HEK293T (cell line): Measurements from ENCODE around the gene CDK5RAP3.
A peak's percentile ranks its signal among the peaks of the same experiment; 100 is the strongest.
"Not testable (repeated sequence)": the region's sequence is repeated elsewhere in the genome, so short reads cannot be mapped to it uniquely, and the experiment has no call there.

Experiments
- CTCF ChIA-PET: fragments of 350-600 bp; formaldehyde crosslinking; extraction: SDS; loops from one replicate; lab custom pipeline; 2021; ENCODE audit warnings: antibody characterized with exemption, inconsistent platforms; lab: Yijun Ruan, JAX
- POLR2A ChIA-PET: fragments of 350-600 bp; formaldehyde crosslinking; extraction: SDS; loops from one replicate; lab custom pipeline; 2020; ENCODE audit warnings: antibody characterized with exemption, inconsistent platforms; lab: Yijun Ruan, JAX
- DNase-seq: peaks from one replicate; pipeline ENCODE4 v3.0.0; 2012; ENCODE audit warnings: mixed read lengths; ENCODE audit errors: extremely low spot score
- ARNT ChIP-seq: fragments of 450-650 bp; IDR thresholded peaks from 2 replicates; pipeline ENCODE4 v1.6.1; 2017; ENCODE audit warnings: mild to moderate bottlenecking
- BHLHE40 ChIP-seq: fragments of 450-650 bp; IDR thresholded peaks from 2 replicates; pipeline ENCODE4 v1.6.1; 2016; ENCODE audit warnings: mild to moderate bottlenecking, moderate library complexity, borderline replicate concordance
- CTBP1 ChIP-seq: fragments of 450-650 bp; IDR thresholded peaks from 2 replicates; pipeline ENCODE4 v1.6.1; 2016; ENCODE audit warnings: borderline replicate concordance
- ELF4 ChIP-seq: fragments of 450-650 bp; IDR thresholded peaks from 2 replicates; pipeline ENCODE4 v1.6.1; 2017; ENCODE audit warnings: antibody characterized with exemption
- FOXA1 ChIP-seq: fragments of 450-650 bp; IDR thresholded peaks from 2 replicates; pipeline ENCODE4 v1.6.1; 2016; ENCODE audit warnings: mild to moderate bottlenecking
- FOXK2 ChIP-seq: fragments of 450-650 bp; IDR thresholded peaks from 2 replicates; pipeline ENCODE4 v1.6.1; 2016; ENCODE audit warnings: mild to moderate bottlenecking
- FOXM1 ChIP-seq: fragments of 450-650 bp; IDR thresholded peaks from 2 replicates; pipeline ENCODE4 v1.6.1; 2017; ENCODE audit warnings: mild to moderate bottlenecking, borderline replicate concordance
- HDGF ChIP-seq: fragments of 450-650 bp; IDR thresholded peaks from 2 replicates; pipeline ENCODE4 v1.6.1; 2017; ENCODE audit warnings: antibody characterized with exemption, borderline replicate concordance
- L3MBTL2 ChIP-seq: fragments of 450-650 bp; conservative IDR thresholded peaks from 2 replicates; pipeline ENCODE4 v1.6.1; 2016; ENCODE audit warnings: mild to moderate bottlenecking
- LEF1 ChIP-seq: fragments of 450-650 bp; IDR thresholded peaks from 2 replicates; pipeline ENCODE4 v1.6.1; 2017; ENCODE audit warnings: mild to moderate bottlenecking, borderline replicate concordance
- NFRKB ChIP-seq: fragments of 450-650 bp; IDR thresholded peaks from 2 replicates; pipeline ENCODE4 v1.6.1; 2016; ENCODE audit warnings: mild to moderate bottlenecking, moderate library complexity
- SP1 ChIP-seq: fragments of 450-650 bp; IDR thresholded peaks from 2 replicates; pipeline ENCODE4 v1.6.1; 2017
- SUZ12 ChIP-seq: fragments of 450-650 bp; IDR thresholded peaks from 2 replicates; pipeline ENCODE4 v1.6.1; 2016; ENCODE audit warnings: mild to moderate bottlenecking
- TARDBP ChIP-seq: fragments of 450-650 bp; IDR thresholded peaks from 2 replicates; pipeline ENCODE4 v1.6.1; 2016
- ZNF384 ChIP-seq: fragments of 450-650 bp; IDR thresholded peaks from 2 replicates; pipeline ENCODE4 v1.6.1; 2016
- TF ChIP-seq, protein P1 (sequence below): fragments of 450-650 bp; IDR thresholded peaks from 2 replicates; pipeline ENCODE4 v1.6.1; 2016

The CDK5RAP3 gene

DNA sequence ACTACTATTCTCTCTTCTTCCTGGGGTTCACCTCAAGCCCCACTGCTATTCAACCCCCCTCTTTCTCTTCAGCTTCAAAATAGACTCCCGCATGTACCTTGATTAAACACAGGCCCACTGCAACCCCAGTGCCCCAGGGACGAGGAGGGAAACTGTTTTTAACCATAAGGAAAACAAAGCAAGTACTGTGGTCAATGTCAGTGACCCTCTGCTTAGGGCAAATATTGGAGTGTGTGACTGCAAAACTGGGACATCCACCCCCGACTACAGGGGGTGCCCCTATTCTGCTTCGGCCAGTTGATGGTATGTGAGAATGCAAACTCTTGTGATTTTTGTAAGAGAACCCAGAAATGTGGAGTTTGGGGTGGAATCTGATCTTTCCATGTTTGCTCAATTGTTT lies 39.1 kb upstream of the CDK5RAP3 start:
- POLR2A ChIA-PET = interaction anchor here (1.1 to 4.3 kb wide), 2 partner anchors 10 to 36 kb away, joined by 3 to 18 read pairs; partner anchors contain the start of genes PNPO and SP2
- CTCF ChIA-PET = no interaction called here
- DNase-seq = no peak
- TF ChIP-seq HDGF (no peak), ZNF384 (no peak), FOXK2 (no peak), NFRKB (no peak), L3MBTL2 (no peak)

DNA sequence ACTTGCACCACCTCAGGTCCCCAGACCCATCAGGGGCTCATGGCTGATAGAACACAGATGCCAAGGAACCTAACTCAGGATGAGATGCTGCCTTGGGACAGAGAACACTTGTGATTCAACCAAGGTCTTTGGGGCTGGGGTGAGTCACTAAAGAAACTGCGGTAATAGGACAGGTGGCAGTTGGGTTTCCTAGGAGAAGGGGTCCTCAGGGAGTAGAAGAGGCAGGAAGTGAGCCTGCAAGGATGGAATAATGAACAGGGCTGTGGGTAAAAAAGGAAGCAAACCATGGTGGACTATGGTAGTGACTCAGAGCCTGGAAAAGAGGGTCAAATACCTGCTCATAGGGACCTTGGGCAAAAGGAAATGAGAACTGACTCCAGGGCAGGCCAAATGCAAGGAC lies 36.1 kb upstream of the CDK5RAP3 start:
- ChIA-PET CTCF (no interaction called here), POLR2A (interaction anchor here (1.3 kb wide), 1 partner anchor 114 kb away, joined by 3 read pairs; no protein-coding TSS in a partner anchor)
- DNase-seq = no peak
- TF ChIP-seq FOXK2 (no peak), FOXM1 (no peak), NFRKB (no peak), SP1 (no peak), LEF1 (no peak), SUZ12 (no peak), BHLHE40 (no peak), CTBP1 (no peak)

- CTCF ChIA-PET = interaction anchor here (1.7 kb wide), 1 partner anchor 11 kb away, joined by 4 read pairs; no protein-coding TSS in a partner anchor
These were observed 35.4 kb upstream of the CDK5RAP3 start for GRCh38 chr17:47935468-47935867.

DNA sequence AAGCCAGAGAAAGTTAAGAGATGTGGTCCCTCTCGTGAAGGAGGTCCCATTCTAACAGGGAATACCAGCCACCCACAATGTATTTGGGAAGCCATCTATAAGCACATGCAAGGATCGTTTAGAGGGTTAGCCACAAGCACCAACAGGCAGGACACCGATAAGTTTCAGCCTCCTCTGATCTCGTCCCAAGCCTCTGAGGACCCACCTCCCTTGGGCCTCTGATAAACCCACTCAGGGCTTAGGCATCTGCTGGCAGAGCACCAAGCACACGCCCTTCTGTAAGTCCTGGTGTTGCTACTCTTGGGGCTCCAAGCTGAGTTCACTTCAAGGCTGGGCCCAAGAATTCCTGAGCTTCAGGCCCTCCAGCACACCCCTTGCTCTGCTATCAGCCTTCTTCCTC lies 35.0 kb upstream of the CDK5RAP3 start:
- TF ChIP-seq FOXK2 (no peak), ARNT (no peak), SP1 (no peak), CTBP1 (no peak), L3MBTL2 (no peak), SUZ12 (no peak), NFRKB (no peak)
- TF ChIP-seq, protein P1, sequence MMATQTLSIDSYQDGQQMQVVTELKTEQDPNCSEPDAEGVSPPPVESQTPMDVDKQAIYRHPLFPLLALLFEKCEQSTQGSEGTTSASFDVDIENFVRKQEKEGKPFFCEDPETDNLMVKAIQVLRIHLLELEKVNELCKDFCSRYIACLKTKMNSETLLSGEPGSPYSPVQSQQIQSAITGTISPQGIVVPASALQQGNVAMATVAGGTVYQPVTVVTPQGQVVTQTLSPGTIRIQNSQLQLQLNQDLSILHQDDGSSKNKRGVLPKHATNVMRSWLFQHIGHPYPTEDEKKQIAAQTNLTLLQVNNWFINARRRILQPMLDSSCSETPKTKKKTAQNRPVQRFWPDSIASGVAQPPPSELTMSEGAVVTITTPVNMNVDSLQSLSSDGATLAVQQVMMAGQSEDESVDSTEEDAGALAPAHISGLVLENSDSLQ = no peak
- ChIA-PET POLR2A (interaction anchor here (1.3 kb wide), 1 partner anchor 113 kb away, joined by 3 read pairs; no protein-coding TSS in a partner anchor), CTCF (interaction anchor here (0.9 to 1.7 kb wide), 2 partner anchors 11 to 34 kb away, joined by 4 to 5 read pairs; no protein-coding TSS in a partner anchor)
- DNase-seq = no peak

More at GRCh38 chr17:47935468-47935867, 35.4 kb upstream of the CDK5RAP3 start:
- POLR2A ChIA-PET = interaction anchor here (1.3 kb wide), 1 partner anchor 113 kb away, joined by 3 read pairs; no protein-coding TSS in a partner anchor
- DNase-seq = not testable (repeated sequence)

- TF ChIP-seq TARDBP (no peak), CTBP1 (no peak), FOXA1 (no peak), ELF4 (no peak), FOXM1 (no peak), HDGF (no peak), LEF1 (no peak), BHLHE40 (no peak), SUZ12 (no peak)
- no peak for DNase-seq
- ChIA-PET POLR2A (interaction anchor here (0.6 to 1.1 kb wide), 2 partner anchors 8 to 43 kb away, joined by 3 to 4 read pairs; no protein-coding TSS in a partner anchor), CTCF (no interaction called here)
These were observed 33.0 kb upstream of the CDK5RAP3 start for GRCh38 chr17:47937941-47938340.

GRCh38 chr17:47941246-47942095 lies 29.4 kb upstream of the CDK5RAP3 start, which contains the start of gene PNPO:
Gene PNPO (plus strand): TSS chr17:47941571. CDS start chr17:47941676, 105 bp downstream.
- ChIA-PET POLR2A (interaction anchor here (0.6 to 3.8 kb wide), 43 partner anchors 8 to 778 kb away, joined by 3 to 34 read pairs (median 4); partner anchors contain the start of genes CDK5RAP3, KPNB1, LRRC46 and MRPL10), CTCF (interaction anchor here (0.6 to 1.8 kb wide), 8 partner anchors 9 to 174 kb away, joined by 3 to 9 read pairs (median 3); partner anchors contain the start of gene CDK5RAP3)
- DNase-seq = peak; percentile 97
- no peak for TF ChIP-seq CTBP1
- TF ChIP-seq LEF1 = 0 out of 2 replicates have a peak, but pooled peaks have one; percentile 1
- TF ChIP-seq ZNF384 = no peak
- TF ChIP-seq SP1 = no peak
- TF ChIP-seq L3MBTL2 = peak; percentile 100
- TF ChIP-seq FOXM1 = peak; percentile 37; the same call in 1 of the 2 replicates
- TF ChIP-seq SUZ12 = no peak
- no peak for TF ChIP-seq HDGF
- TF ChIP-seq ELF4 = peak; percentile 96
- TF ChIP-seq FOXK2 = no peak
- no peak for TF ChIP-seq NFRKB
- TF ChIP-seq ARNT = no peak
- TF ChIP-seq, protein P1 = peak; percentile 88
- no peak for TF ChIP-seq FOXA1
- no peak for TF ChIP-seq BHLHE40
- TF ChIP-seq TARDBP = no peak
